DMS153 (cell line): ENCODE data around the gene ZNF536.

Source experiments
- DNase-seq: peaks from one replicate; lab custom pipeline; 2025; lab: John Stamatoyannopoulos, UW

The ZNF536 gene

GRCh38 chr19:30563691-30564090 lies 191.5 kb downstream of the ZNF536 start:
- no peak for DNase-seq

- no peak for DNase-seq
These were observed 192.4 kb downstream of the ZNF536 start for GRCh38 chr19:30564551-30565011.

- DNase-seq = no peak
These were observed 193.5 kb downstream of the ZNF536 start for GRCh38 chr19:30565636-30566035.

GRCh38 chr19:30566681-30567420 lies 194.7 kb downstream of the ZNF536 start:
- no peak for DNase-seq

DNA sequence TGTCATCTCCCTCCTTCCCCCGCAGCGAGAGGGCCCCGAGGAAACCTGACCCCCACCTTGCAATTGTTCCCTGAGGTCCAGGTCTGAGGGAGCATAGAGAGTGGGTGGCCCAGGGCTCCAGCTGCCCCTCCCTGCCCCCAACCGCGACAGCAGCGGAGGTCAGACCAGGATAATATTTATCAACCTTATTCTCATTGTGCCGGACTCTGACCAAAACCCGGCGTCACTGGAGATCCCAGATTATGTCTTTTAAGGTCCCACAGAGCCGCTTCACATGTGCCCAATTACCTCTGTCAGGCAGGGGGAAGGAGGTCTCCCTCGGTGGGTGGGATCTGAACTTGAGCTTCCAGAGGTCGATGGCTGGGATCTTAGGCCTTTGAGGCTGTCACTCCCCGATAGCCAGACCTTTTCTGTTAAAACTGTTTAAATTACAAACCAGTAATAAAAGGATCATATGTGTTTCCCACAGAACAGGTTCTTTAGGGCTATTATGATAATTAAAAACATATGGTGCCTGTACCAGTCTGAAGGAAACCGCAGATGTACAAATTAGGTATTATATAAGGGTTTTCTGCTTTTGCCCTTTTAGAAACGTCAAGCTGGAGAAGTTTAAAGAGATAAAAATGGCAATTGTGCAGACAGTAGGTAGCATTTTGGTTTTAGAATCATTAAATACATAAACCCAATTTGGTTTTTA lies 195.5 kb downstream of the ZNF536 start:
- DNase-seq = no peak

- DNase-seq = no peak
These were observed 198.0 kb downstream of the ZNF536 start for GRCh38 chr19:30570194-30570593.

DNA sequence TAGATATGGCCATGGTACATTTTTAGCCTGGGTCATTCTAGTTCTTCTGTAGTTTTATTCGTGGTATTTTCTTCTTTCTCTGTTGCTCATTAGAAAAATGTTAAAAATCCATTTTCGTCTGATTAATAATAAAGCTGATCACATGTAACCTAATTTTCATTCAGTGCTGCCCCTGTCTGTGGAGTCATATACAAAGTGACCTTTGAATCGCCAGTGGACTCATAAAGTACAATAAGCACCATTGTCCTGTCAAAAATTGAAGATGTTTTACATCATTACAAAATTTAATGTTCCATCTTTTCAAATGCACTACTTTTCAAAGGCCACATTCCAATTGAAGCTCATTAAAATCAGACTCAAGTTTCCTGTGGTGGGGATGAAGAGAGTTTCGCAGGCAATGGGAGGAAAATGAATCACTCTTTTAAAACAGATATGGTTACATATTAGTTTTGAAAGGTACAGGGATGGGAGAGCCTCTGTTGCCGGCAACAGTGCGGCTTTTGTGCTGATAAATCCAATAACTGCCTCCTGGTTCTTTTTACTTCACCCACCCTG lies 205.4 kb downstream of the ZNF536 start:
- no peak for DNase-seq

GRCh38 chr19:30579419-30579818 lies 207.2 kb downstream of the ZNF536 start:
- no peak for DNase-seq

- DNase-seq = no peak
These were observed 208.5 kb downstream of the ZNF536 start for GRCh38 chr19:30580673-30581072.

- DNase-seq = no peak
These were observed 211.9 kb downstream of the ZNF536 start for GRCh38 chr19:30584090-30584489.

GRCh38 chr19:30587869-30588268 lies 215.7 kb downstream of the ZNF536 start:
- DNase-seq = no peak

DNA sequence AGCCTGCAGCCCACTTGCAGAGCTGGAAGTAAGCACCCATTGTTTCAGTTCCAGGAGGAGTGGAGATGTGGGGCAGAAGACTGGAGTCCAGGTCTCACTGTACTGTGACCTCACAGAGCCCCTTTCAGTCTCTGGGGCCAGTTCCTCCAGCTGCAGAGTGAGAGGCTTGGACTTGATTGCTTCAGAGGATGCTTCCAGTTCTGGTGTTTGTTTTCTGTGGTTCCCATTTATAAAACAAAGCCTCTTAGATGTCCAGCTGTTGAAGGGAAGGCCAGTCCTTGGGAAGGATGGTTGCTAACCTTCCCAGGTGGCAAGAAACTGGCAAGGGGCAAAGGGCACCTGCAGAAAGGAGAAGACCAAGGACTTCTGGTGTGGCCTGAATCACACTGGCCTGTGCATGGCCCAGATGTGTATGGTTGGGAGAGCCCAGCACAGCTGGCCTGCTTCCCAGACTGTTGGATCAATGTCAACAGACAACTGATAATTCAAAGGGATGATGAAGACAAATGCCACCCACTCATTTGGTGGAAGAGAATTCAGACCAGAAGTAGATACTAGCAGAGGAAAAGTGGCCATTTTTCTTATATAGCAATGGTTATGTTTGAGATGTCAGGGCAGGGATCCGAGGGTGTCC lies 218.5 kb downstream of the ZNF536 start:
- DNase-seq = no peak

DNA sequence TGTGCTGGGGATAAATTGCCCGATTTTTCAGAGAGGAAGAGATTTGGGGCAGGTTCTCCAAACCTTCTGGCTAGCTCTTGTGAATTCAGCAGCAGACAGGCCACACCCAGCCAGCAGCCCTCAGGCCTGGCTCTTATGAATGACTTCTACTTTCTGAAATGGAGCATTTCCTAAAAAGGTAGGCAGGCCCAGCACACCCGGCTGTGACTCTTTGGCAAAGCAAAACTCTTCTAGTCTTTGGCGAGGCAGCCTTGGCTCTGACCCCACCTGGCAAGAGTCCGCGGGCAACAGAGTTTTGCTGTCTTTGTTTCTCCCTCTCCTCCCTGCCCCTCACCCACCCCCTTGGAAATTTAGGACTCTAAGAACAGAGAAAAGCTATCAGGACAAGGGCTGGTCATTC lies 221.2 kb downstream of the ZNF536 start:
- no peak for DNase-seq

- DNase-seq = no peak
These were observed 222.0 kb downstream of the ZNF536 start for GRCh38 chr19:30593975-30594745.

DNA sequence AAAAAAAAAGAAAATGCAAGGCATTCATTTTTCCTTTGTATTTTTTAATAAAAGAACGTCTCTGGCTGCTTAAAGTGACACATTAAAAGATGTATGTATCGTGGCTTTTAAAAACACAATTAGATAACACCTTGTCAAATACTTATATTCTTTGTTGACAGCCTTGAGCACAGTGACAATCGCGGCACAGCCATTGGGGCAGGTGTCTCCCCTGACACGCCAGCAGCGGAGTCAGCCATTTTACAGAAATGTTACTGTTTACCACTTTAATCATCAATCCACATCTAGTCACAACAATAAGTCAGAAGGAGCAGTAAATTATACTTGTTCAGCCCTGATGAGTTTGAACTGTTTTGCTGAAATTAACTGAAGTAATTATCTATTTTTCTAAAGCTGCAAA lies 224.1 kb downstream of the ZNF536 start:
- DNase-seq = no peak

DNA sequence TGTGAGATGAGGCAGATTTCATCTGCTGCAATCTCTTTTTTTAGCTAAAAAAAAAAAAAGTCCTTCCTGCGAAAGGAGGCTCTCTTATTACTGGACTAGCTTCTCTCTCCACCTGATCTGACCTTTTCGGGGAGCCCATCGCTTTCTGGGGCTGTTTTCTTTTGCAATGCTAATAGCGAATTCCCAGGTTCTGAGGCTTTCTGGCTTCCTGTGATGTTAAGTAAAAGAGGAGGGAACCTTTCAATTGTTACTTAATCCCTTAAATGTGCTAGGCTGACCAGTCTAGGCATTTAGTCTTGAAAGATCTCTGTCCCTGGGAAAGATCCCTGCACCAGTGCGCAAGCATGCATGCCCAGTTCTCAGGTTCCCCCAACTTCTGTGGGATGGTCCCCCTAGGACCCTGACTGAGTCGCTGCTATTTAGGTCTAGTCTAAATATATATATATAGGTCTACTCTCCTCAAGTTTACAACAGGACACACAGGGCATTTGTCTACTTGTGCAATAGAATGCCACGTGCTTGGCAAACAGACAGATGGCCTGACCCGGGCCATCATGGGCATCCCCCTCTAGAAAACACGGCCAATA lies 224.7 kb downstream of the ZNF536 start:
- DNase-seq = no peak

DNA sequence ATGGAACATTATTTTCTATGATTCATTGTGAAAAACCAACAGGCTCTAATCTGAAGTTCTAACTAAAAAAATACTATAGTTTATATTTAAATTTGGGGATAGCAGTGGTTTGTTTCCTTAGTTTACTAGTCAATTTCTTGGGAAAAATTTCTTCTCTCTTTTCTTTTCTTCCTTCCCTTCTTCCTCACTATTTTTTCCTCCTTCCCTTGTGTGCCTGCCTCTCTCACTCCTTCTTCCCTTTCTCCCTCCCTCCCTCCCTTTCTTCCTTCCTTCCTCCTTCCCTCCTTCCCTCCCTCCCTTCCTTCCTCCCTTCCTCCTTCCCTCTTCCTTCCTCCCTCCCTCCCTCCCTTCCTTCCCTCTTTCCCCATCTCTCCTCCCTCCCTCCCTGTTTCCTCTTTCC lies 226.5 kb downstream of the ZNF536 start:
- no peak for DNase-seq

GRCh38 chr19:30602661-30603350 lies 230.6 kb downstream of the ZNF536 start:
- no peak for DNase-seq

- no peak for DNase-seq
These were observed 232.5 kb downstream of the ZNF536 start for GRCh38 chr19:30604657-30605056.

DNA sequence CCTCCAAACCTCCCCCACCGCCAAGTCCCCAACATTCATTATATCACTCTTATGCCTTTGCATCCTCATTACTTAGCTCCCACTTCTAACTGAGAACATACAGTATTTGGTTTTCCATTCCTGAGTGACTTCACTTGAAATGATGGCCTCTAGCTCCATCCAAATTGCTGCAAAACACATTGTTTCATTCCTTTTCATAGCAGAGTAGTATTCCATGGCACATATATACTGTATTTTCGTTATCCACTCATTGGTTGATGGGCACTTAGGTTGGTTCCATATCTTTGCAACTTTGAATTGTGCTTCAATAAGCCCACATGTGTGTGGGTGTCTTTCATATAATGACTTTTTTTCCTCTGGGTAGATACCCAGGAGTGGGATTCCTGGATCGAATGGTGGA lies 233.1 kb downstream of the ZNF536 start:
- no peak for DNase-seq
